22Rv1 (cell line): ENCODE measurements around the gene C1orf167.

Source experiments
- H3K27ac ChIP-seq: fragments of 450-650 bp; 2 replicates; pipeline ENCODE4 v1.5.1; 2017
- ZFX ChIP-seq: fragments of 450-650 bp; IDR thresholded peaks from 2 replicates; pipeline ENCODE4 v1.6.1; 2017; ENCODE audit warnings: antibody characterized with exemption, borderline replicate concordance
- TF ChIP-seq, protein P1 (sequence below): fragments of 450-650 bp; IDR thresholded peaks from 2 replicates; pipeline ENCODE4 v1.5.1; 2017; ENCODE audit warnings: mild to moderate bottlenecking

The C1orf167 gene

GRCh38 chr1:11757047-11757446 lies 4.9 kb upstream of the C1orf167 start:
- no peak for TF ChIP-seq ZFX
- TF ChIP-seq, protein P1, sequence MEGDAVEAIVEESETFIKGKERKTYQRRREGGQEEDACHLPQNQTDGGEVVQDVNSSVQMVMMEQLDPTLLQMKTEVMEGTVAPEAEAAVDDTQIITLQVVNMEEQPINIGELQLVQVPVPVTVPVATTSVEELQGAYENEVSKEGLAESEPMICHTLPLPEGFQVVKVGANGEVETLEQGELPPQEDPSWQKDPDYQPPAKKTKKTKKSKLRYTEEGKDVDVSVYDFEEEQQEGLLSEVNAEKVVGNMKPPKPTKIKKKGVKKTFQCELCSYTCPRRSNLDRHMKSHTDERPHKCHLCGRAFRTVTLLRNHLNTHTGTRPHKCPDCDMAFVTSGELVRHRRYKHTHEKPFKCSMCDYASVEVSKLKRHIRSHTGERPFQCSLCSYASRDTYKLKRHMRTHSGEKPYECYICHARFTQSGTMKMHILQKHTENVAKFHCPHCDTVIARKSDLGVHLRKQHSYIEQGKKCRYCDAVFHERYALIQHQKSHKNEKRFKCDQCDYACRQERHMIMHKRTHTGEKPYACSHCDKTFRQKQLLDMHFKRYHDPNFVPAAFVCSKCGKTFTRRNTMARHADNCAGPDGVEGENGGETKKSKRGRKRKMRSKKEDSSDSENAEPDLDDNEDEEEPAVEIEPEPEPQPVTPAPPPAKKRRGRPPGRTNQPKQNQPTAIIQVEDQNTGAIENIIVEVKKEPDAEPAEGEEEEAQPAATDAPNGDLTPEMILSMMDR: no peak
- H3K27ac ChIP-seq: no peak overlapping the region

GRCh38 chr1:11759791-11760190 lies 2.2 kb upstream of the C1orf167 start:
- no peak for TF ChIP-seq ZFX
- TF ChIP-seq, protein P1: no peak
- H3K27ac ChIP-seq: no peak overlapping the region

DNA sequence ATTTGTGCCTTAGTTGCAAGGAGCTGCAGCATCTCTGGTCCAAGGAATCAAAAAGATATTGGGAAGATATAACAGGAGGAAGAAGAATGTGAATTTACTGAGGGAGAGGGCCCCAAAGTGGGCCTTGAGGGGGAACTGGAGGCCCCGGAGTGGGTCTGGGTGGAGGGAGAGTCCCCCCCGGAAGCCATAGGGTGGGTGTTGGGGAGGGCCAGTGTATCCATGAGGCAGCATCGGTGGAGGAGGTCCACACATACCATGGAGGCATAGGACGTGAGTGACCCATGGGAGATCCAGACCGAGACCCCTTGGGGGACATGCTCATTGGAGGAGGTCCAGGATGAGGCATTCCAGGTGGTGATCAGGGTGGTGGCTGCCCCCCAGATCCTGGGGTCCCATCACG lies 708 bp upstream of the C1orf167 start:
- TF ChIP-seq, protein P1: no peak
- no peak for TF ChIP-seq ZFX
- H3K27ac ChIP-seq: no peak overlapping the region

- H3K27ac ChIP-seq: no peak overlapping the region
- TF ChIP-seq, protein P1: no peak
- no peak for TF ChIP-seq ZFX
Observed at GRCh38 chr1:11764115-11764514, 2.1 kb downstream of the C1orf167 start.

GRCh38 chr1:11764519-11764918 lies 2.5 kb downstream of the C1orf167 start:
- TF ChIP-seq, protein P1: no peak
- TF ChIP-seq ZFX: no peak
- H3K27ac ChIP-seq: no peak overlapping the region

DNA sequence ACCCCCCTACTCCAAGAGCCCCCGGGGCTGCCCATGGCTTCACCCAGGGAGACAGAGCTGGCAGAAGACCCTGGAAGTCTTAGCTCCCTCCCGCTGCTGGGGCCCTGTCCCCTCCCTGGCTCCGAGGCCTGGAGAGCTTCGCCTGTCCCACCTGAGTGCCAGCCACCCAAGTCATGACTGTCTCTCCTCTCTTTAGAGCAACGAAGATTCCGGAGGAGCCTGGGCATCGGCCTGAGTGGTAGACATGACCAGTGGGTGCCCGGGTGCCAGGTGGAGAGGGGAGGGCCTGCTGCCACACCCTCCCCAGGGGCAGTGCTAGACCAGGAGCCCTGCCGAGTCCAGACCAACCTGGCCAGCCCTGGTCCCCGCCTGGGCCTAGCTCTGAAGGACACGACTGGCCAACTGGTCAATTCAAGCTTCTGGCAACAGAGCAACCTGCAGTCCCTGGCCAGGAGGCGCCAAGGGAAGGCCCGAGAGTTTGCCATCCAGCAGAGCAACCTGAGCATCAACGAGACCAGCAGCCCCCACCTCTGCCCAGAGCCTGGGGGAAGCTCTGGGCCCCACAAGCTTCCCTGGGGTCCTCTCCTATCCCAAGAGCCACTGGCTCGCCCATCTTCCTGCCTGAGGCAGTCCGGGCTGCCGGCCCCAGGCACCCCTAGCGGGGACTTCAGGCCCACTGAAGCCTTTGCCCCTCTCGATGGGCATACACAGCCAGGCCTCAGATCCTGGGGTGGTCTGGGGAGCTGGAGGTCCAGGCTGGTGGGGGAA lies 3.9 kb downstream of the C1orf167 start:
- H3K27ac ChIP-seq: no peak overlapping the region
- TF ChIP-seq ZFX: no peak
- TF ChIP-seq, protein P1: no peak

DNA sequence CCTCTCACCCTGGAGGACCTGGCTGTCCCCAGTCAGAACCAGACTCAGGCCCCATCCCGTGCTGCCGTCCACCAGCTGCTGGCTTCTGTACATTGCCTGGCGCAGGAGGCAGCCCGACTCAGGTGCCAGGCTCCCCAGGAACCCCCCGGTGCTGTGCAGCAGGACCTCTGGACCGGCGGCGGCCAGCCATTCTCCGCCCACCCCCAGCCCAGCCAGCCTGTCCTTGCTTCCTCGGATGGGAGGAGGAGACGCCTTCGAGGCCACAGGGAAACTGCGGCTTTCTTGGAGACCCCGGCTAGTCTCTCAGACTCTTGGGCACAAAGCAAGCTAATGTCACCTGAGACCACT lies 4.4 kb downstream of the C1orf167 start:
- H3K27ac ChIP-seq: no peak overlapping the region
- TF ChIP-seq, protein P1: no peak
- TF ChIP-seq ZFX: no peak
